CD14-positive monocyte (primary cell): ENCODE results near the gene BMERB1. TPM values are rescaled to one million over a fixed set of nuclear protein-coding genes. Genes with fewer than 3 reads are reported as not detected.
A peak's percentile ranks its signal among the peaks of the same experiment; 100 is the strongest.

Experiments used
- DNase-seq, 3 donors: peaks; one replicate each; pipeline ENCODE4 v3.0.0-alpha.2; 2011 to 2022
- H2AFZ ChIP-seq: 2 replicates; pipeline ENCODE4 v1.6.0; 2012; ENCODE audit warnings: mild to moderate bottlenecking, low read depth, low read length, inconsistent platforms; ENCODE audit not compliant: insufficient read depth, poor library complexity, severe bottlenecking
- H3K27ac ChIP-seq, 2 donors: 1 replicate in 1 of 2; 2 replicates in 1 of 2; pipeline ENCODE4 v1.5.1; 2012 to 2013; ENCODE audit warnings: low read length in 2 of 2, control low read depth in 1 of 2, inconsistent platforms in 1 of 2, low read depth in 1 of 2, mild to moderate bottlenecking in 1 of 2
- H3K27me3 ChIP-seq, 2 donors: one replicate each; pipeline versions ENCODE4 v1.6.0 to v1.6.1; 2011 to 2013; ENCODE audit warnings: low read length in 2 of 2; ENCODE audit not compliant: control insufficient read depth in 2 of 2, insufficient read depth in 2 of 2
- H3K36me3 ChIP-seq, 2 donors: replicated peaks in 1 of 2; 1 replicate in 1 of 2; 2 replicates in 1 of 2; pipeline versions ENCODE4 v1.5.1 to v1.6.1; 2012 to 2013; ENCODE audit warnings: low read length in 2 of 2, control low read depth in 1 of 2, inconsistent platforms in 1 of 2, mild to moderate bottlenecking in 1 of 2; ENCODE audit not compliant: insufficient read depth in 2 of 2, control insufficient read depth in 1 of 2
- H3K4me1 ChIP-seq, 2 donors: 1 replicate in 1 of 2; 2 replicates in 1 of 2; pipeline versions ENCODE4 v1.5.1 to v1.6.1; 2012 to 2013; ENCODE audit warnings: low read length in 2 of 2, control low read depth in 1 of 2, inconsistent platforms in 1 of 2, mild to moderate bottlenecking in 1 of 2, moderate library complexity in 1 of 2; ENCODE audit not compliant: insufficient read depth in 2 of 2, control insufficient read depth in 1 of 2
- H3K4me2 ChIP-seq: replicated peaks from 2 replicates; pipeline ENCODE3; 2012; ENCODE audit warnings: low read length, moderate library complexity, mild to moderate bottlenecking; ENCODE audit not compliant: poor library complexity, severe bottlenecking; ENCODE audit errors: extremely low read depth
- H3K4me3 ChIP-seq, 3 experiments: fragments of 200-600 bp in 1 of 3; sonication (generic) in 1 of 3; replicated peaks in 1 of 3; 1 replicate in 2 of 3; 2 replicates in 1 of 3; pipeline ENCODE4 v1.5.1; 2011 to 2013; ENCODE audit warnings: low read length in 3 of 3, mild to moderate bottlenecking in 3 of 3, control low read depth in 2 of 3, low read depth in 2 of 3, inconsistent platforms in 1 of 3, moderate library complexity in 1 of 3
- H3K79me2 ChIP-seq: 2 replicates; pipeline ENCODE4 v1.6.0; 2012; ENCODE audit warnings: mild to moderate bottlenecking, control low read depth, inconsistent platforms, low read length, moderate library complexity; ENCODE audit not compliant: insufficient read depth
- H3K9ac ChIP-seq: 2 replicates; pipeline ENCODE4 v1.6.0; 2017; ENCODE audit warnings: low read length, mild to moderate bottlenecking; ENCODE audit not compliant: insufficient read depth, poor library complexity, severe bottlenecking
- H3K9me3 ChIP-seq, 2 donors: replicated peaks in 1 of 2; 1 replicate in 1 of 2; 2 replicates in 1 of 2; pipeline versions ENCODE4 v1.5.1 to v1.6.1; 2012 to 2013; ENCODE audit warnings: low read length in 2 of 2, control low read depth in 1 of 2; ENCODE audit not compliant: control insufficient read depth in 1 of 2, insufficient read depth in 1 of 2
- H4K20me1 ChIP-seq: 2 replicates; pipeline ENCODE4 v1.6.0; 2012; ENCODE audit warnings: mild to moderate bottlenecking, low read length, control low read depth, moderate library complexity; ENCODE audit not compliant: insufficient read depth
- H3K27ac Mint-ChIP-seq, 7 donors: one replicate each; pipeline ENCODE4 v1.8.0; 2020; ENCODE audit warnings: mild to moderate bottlenecking in 7 of 7, mixed read lengths in 7 of 7, moderate library complexity in 6 of 7, inconsistent platforms in 2 of 7
- H3K27me3 Mint-ChIP-seq, 3 donors: one replicate each; pipeline ENCODE4 v1.8.0; 2021 to 2022; ENCODE audit warnings: low read depth in 3 of 3, mild to moderate bottlenecking in 3 of 3, mixed read lengths in 3 of 3, moderate library complexity in 3 of 3, inconsistent platforms in 1 of 3
- H3K36me3 Mint-ChIP-seq, 2 donors: one replicate each; pipeline ENCODE4 v1.8.0; 2020; ENCODE audit warnings: mixed read lengths in 2 of 2, inconsistent platforms in 1 of 2, mild to moderate bottlenecking in 1 of 2
- H3K4me1 Mint-ChIP-seq: one replicate; pipeline ENCODE4 v1.8.0; 2020; ENCODE audit warnings: mild to moderate bottlenecking, mixed read lengths
- H3K4me3 Mint-ChIP-seq, 2 donors: one replicate each; pipeline ENCODE4 v1.8.0; 2020; ENCODE audit warnings: mild to moderate bottlenecking in 2 of 2, mixed read lengths in 2 of 2, moderate library complexity in 1 of 2
- H3K9me3 Mint-ChIP-seq, 7 donors: one replicate each; pipeline ENCODE4 v1.8.0; 2020 to 2022; ENCODE audit warnings: mixed read lengths in 7 of 7, mild to moderate bottlenecking in 6 of 7, moderate library complexity in 6 of 7, inconsistent platforms in 2 of 7
- WGBS: methylation state at CpG from one replicate; pipeline ENCODE4 v1.1.5; 2013; ENCODE audit warnings: missing lambda C conversion rate; ENCODE audit not compliant: insufficient coverage; 5-methylcytosine and 5-hydroxymethylcytosine counted together
- intact Hi-C, 2 donors: fragments of 100-400 bp; cut with micrococcal nuclease; formaldehyde crosslinking; loops; one replicate each; pipeline versions ENCODE4 v1.15.0 to v1.15.1; 2023
- polyA plus RNA-seq, 3 donors: library from polyadenylated mRNA; depleted of rRNA in 1 of 3; unstranded in 2 of 3; stranded (reverse) in 1 of 3; fragments of 300-500 nt in 2 of 3; fragments of >200 nt in 1 of 3; fragmentation: Illumina TruSeq in 2 of 3; gene quantifications; 1 replicate in 2 of 3; 2 replicates in 1 of 3; pipeline ENCODE4 v1.2.3, GENCODE V29; 2012 to 2021
- TF ChIP-seq, protein P1 (sequence below): fragments of 200-600 bp; IDR thresholded peaks from one replicate; pipeline ENCODE4 v1.8.0; 2022; ENCODE audit warnings: antibody characterized with exemption, mild to moderate bottlenecking

BMERB1 gene
- polyA plus RNA-seq, 3 donors: 0.11 to 0.28 (median 0.11) TPM

DNA sequence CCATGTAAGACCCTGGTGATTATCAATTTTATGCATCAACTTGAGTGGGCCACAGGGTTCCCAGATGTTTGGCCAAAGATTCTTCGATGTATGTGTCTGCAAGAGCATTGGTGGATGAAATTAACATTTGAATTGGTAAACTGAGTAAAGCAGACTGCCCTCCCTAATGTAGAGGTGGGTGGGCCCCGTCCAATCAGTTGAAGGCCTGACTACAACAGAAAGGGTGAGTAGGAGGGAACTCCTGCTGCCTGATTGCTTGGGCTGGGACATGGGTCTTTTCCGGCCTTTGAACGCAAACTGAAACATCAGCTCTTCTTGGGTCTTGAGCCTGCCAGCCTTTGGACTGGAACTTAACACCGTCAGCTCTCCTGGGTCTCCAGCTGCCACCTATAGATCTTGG lies 90.6 kb downstream of the BMERB1 start:
- Histone ChIP-seq H3K4me3 (no peak overlapping the region), H3K4me2 (no peak overlapping the region), H3K79me2 (no peaks in the 10 kb centered on the region), H2AFZ (no peak overlapping the region), H3K27me3 (no peaks in the 10 kb centered on the region), H3K9me3 (no peaks in the 10 kb centered on the region), H4K20me1 (no peaks in the 10 kb centered on the region), H3K4me1 (peaks cover 44 to 50% of the 10 kb centered on the region in 2 donors), H3K9ac (no peak overlapping the region), H3K36me3 (no peaks in the 10 kb centered on the region), H3K27ac (no peak overlapping the region)
- TF ChIP-seq, protein P1, sequence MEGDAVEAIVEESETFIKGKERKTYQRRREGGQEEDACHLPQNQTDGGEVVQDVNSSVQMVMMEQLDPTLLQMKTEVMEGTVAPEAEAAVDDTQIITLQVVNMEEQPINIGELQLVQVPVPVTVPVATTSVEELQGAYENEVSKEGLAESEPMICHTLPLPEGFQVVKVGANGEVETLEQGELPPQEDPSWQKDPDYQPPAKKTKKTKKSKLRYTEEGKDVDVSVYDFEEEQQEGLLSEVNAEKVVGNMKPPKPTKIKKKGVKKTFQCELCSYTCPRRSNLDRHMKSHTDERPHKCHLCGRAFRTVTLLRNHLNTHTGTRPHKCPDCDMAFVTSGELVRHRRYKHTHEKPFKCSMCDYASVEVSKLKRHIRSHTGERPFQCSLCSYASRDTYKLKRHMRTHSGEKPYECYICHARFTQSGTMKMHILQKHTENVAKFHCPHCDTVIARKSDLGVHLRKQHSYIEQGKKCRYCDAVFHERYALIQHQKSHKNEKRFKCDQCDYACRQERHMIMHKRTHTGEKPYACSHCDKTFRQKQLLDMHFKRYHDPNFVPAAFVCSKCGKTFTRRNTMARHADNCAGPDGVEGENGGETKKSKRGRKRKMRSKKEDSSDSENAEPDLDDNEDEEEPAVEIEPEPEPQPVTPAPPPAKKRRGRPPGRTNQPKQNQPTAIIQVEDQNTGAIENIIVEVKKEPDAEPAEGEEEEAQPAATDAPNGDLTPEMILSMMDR: no peak
- H3K4me1 Mint-ChIP-seq: peaks cover 44% of the 10 kb centered on the region
- 94% methylated on average over 4 of the region's 5 CpGs for WGBS
- H3K4me3 Mint-ChIP-seq: no peak overlapping the region
- peak overlapping the region in 2 of 7 donors; percentile 54 to 75 for H3K27ac Mint-ChIP-seq
- DNase-seq: no peak
- peaks cover 0 to 6% (median 0%) of the 10 kb centered on the region in 7 donors for H3K9me3 Mint-ChIP-seq
- intact Hi-C loops: loop anchor here (5.0 to 10.0 kb wide), 3 partner anchors 67 to 180 kb away; no protein-coding TSS in a partner anchor
- H3K27me3 Mint-ChIP-seq: peaks cover 5 to 11% (median 7%) of the 10 kb centered on the region in 3 donors
- H3K36me3 Mint-ChIP-seq: no peaks in the 10 kb centered on the region

DNA sequence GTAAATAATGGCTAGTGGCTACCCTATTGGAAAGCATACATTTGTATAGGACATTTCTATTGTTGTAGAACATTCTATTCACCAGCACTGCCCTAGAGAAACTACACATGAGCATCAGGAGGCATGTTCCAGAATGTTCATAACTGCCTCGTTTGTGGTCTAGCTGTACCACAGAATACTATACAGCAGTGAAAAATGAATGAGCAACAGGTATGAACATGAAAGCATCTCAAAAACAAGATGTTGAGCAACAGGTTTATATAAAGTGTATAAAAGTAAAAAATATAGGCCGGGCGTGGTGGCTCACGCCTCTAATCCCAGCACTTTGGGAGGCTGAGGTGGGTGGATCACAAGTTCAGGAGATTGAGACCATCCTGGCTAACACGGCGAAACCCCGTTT lies 91.7 kb downstream of the BMERB1 start:
- Histone ChIP-seq H3K4me1 (peaks cover 33 to 38% of the 10 kb centered on the region in 2 donors), H4K20me1 (no peaks in the 10 kb centered on the region), H3K36me3 (no peaks in the 10 kb centered on the region), H3K27me3 (no peaks in the 10 kb centered on the region), H3K4me2 (no peak overlapping the region), H3K79me2 (no peaks in the 10 kb centered on the region), H3K4me3 (no peak overlapping the region), H3K9ac (no peak overlapping the region), H2AFZ (no peak overlapping the region), H3K9me3 (peaks cover 0 to 6% of the 10 kb centered on the region in 2 donors), H3K27ac (no peak overlapping the region)
- intact Hi-C loops: loop anchor here (10.0 kb wide), 2 partner anchors 69 to 179 kb away; no protein-coding TSS in a partner anchor
- no peaks in the 10 kb centered on the region for H3K36me3 Mint-ChIP-seq
- peaks cover 33% of the 10 kb centered on the region for H3K4me1 Mint-ChIP-seq
- no peak for DNase-seq
- peaks cover 5 to 11% (median 7%) of the 10 kb centered on the region in 3 donors for H3K27me3 Mint-ChIP-seq
- H3K9me3 Mint-ChIP-seq: peaks cover 0 to 10% (median 0%) of the 10 kb centered on the region in 7 donors
- TF ChIP-seq, protein P1: no peak
- H3K27ac Mint-ChIP-seq: no peak overlapping the region
- H3K4me3 Mint-ChIP-seq: no peak overlapping the region
- WGBS: 96% methylated on average over 3 of the region's 7 CpGs
